ENCODE data around the gene CCNL1. TPM values are rescaled to one million over a fixed set of nuclear protein-coding genes. Genes with fewer than 3 reads are reported as not detected.
"Not testable (repeated sequence)": the region's sequence is repeated elsewhere in the genome, so short reads cannot be mapped to it uniquely, and the experiment has no call there.

CCNL1 gene
- total and polyA plus RNA-seq, 8 donors, result 30.2 to 149 (median 43.5) TPM

DNA sequence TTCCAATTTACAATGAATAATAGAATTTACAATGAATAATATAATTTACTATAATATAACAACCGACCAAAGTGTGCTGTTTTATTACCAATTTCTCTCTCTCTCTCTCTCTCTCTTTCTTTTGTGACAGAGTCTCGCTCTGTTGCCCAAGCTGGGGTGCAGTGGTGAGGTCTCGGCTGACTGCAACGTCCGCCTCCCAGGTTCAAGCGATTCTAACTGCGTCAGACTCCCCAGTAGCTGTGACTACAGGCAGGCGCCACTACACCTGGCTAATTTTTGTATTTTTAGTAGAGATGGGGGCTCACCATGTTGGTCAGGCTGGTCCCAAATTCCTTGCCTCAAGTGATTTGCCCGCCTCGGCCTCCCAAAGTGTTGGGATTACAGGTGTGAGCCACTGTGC, 17.0 kb upstream of the CCNL1 start:
- no peaks in the 10 kb centered on the region for H3K36me3 ChIP-seq
- H3K27ac ChIP-seq, result no peak overlapping the region
- TF ChIP-seq, protein P1, sequence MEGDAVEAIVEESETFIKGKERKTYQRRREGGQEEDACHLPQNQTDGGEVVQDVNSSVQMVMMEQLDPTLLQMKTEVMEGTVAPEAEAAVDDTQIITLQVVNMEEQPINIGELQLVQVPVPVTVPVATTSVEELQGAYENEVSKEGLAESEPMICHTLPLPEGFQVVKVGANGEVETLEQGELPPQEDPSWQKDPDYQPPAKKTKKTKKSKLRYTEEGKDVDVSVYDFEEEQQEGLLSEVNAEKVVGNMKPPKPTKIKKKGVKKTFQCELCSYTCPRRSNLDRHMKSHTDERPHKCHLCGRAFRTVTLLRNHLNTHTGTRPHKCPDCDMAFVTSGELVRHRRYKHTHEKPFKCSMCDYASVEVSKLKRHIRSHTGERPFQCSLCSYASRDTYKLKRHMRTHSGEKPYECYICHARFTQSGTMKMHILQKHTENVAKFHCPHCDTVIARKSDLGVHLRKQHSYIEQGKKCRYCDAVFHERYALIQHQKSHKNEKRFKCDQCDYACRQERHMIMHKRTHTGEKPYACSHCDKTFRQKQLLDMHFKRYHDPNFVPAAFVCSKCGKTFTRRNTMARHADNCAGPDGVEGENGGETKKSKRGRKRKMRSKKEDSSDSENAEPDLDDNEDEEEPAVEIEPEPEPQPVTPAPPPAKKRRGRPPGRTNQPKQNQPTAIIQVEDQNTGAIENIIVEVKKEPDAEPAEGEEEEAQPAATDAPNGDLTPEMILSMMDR (IDR thresholded peaks at IDR 0.05), result no peak
- H3K4me3 ChIP-seq, result peak overlapping the region in 1 of 4 donors; percentile 41
- no peak for FAIRE-seq
- DNase-seq, result no peak
- H3K4me1 ChIP-seq, result peaks cover 6 to 18% (median 10%) of the 10 kb centered on the region in 3 donors
- 96 to 97% methylated on average over 10 of the region's 10 CpGs for WGBS, 2 donors
- no peaks in the 10 kb centered on the region for H3K9me3 ChIP-seq
- intact Hi-C loops (cut with DNase I), result no loop called here
- no peaks in the 10 kb centered on the region for H3K27me3 ChIP-seq
- no peak for ATAC-seq

DNA sequence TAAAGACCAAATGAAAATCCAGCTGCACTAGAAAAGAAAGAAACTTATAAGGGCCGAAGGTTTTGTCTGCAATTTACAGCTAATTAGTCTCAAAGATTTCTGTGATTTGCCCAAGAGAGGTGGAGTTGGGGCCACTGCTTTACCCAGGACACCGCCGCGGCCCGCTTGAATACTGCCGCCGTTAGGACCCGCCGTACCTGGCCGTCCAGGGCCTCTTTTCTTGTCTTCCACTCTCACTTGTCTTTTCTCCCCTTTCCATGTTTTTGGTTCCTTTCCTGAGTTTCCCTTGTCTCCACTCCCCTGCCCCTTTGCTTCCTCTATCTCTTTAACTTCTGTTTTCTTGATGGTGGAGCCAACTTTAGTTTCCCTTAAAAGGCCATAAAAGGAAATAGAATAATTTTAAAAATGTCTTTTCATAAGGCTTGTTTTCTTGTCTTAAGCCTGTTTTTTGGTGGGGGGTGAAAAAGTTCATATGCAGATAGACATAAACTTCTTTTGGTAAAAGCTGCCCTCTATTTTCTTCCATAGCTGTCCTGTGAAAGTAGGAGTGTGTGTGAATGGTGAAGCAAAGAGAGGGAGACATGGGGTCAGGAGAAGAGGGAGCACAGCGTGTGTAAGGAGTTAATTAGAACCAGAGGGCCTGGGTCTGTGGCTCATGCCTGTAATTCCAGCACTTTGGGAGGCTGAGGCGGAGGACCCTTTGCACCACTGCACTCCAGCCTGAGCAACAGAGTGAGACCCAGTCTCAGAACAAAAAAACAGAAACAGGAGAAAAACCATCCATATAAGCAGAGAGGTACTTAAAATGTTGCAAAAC, 16.0 kb upstream of the CCNL1 start:
- ATAC-seq, result peak; percentile 22 to 59 (median 38)
- H3K4me3 ChIP-seq, result peak overlapping the region; percentile 26 to 56 (median 36)
- TF ChIP-seq, protein P1 (IDR thresholded peaks at IDR 0.05), result no peak
- H3K36me3 ChIP-seq, result no peaks in the 10 kb centered on the region
- H3K9me3 ChIP-seq, result no peaks in the 10 kb centered on the region
- peaks cover 6 to 18% (median 10%) of the 10 kb centered on the region in 3 donors for H3K4me1 ChIP-seq
- H3K27ac ChIP-seq, result peak overlapping the region; percentile 72 to 98 (median 96)
- intact Hi-C loops (cut with DNase I), result no loop called here
- no peaks in the 10 kb centered on the region for H3K27me3 ChIP-seq
- 8% methylated on average over 12 of the region's 12 CpGs for WGBS, 2 donors
- peak in 3 of 6 donors; percentile 11 to 71 (median 29) for DNase-seq
- no peak for FAIRE-seq

- peak; percentile 80 for FAIRE-seq
- DNase-seq, result peak; percentile 98 to 100 (median 99)
- H3K4me3 ChIP-seq, result peak overlapping the region; percentile 26 to 56 (median 38)
- WGBS, 2 donors, result 0 to 1% methylated on average over 61 of the region's 61 CpGs
- peak overlapping the region; percentile 83 to 98 (median 96) for H3K27ac ChIP-seq
- no peaks in the 10 kb centered on the region for H3K36me3 ChIP-seq
- TF ChIP-seq, protein P1 (IDR thresholded peaks at IDR 0.05), result no peak
- peak; percentile 95 to 97 (median 97) for ATAC-seq
- H3K27me3 ChIP-seq, result no peaks in the 10 kb centered on the region
- peaks cover 6 to 18% (median 10%) of the 10 kb centered on the region in 3 donors for H3K4me1 ChIP-seq
- no peaks in the 10 kb centered on the region for H3K9me3 ChIP-seq
- intact Hi-C loops (cut with DNase I), result no loop called here
Observed at GRCh38 chr3:157174649-157175498, 14.9 kb upstream of the CCNL1 start.

GRCh38 chr3:157174290-157174648, 14.3 kb upstream of the CCNL1 start:
- FAIRE-seq (no peak), ATAC-seq (peak; percentile 15 to 39 (median 30)), DNase-seq (peak in 5 of 6 donors; percentile 31 to 65 (median 53))
- no peaks in the 10 kb centered on the region for H3K9me3 ChIP-seq
- H3K27me3 ChIP-seq, result no peaks in the 10 kb centered on the region
- H3K4me1 ChIP-seq, result peaks cover 6 to 18% (median 10%) of the 10 kb centered on the region in 3 donors
- H3K36me3 ChIP-seq, result no peaks in the 10 kb centered on the region
- intact Hi-C loops (cut with DNase I), result no loop called here
- peak overlapping the region; percentile 83 to 98 (median 96) for H3K27ac ChIP-seq
- 1 to 2% methylated on average over 15 of the region's 15 CpGs for WGBS, 2 donors
- peak overlapping the region; percentile 5 to 51 (median 36) for H3K4me3 ChIP-seq
- TF ChIP-seq, protein P1 (IDR thresholded peaks at IDR 0.05), result no peak

- H3K36me3 ChIP-seq; H3K4me3 ChIP-seq; ATAC-seq; H3K9me3 ChIP-seq; H3K27ac ChIP-seq; intact Hi-C loops (cut with DNase I); FAIRE-seq; H3K27me3 ChIP-seq; DNase-seq: not testable (repeated sequence)
- peaks cover 6 to 18% (median 10%) of the 10 kb centered on the region in 3 donors for H3K4me1 ChIP-seq
- 95 to 97% methylated on average over 14 of the region's 14 CpGs for WGBS, 2 donors
Observed at GRCh38 chr3:157173343-157173742, 13.4 kb upstream of the CCNL1 start.
